Astrocyte of the hippocampus (primary cell): ENCODE data around the gene VOPP1.
A peak's percentile ranks its signal among the peaks of the same experiment; 100 is the strongest.
"Not testable (repeated sequence)": the region's sequence is repeated elsewhere in the genome, so short reads cannot be mapped to it uniquely, and the experiment has no call there.

Source experiments
- DNase-seq: peaks from one replicate; pipeline ENCODE4 v3.0.0; 2011; ENCODE audit warnings: low read depth, low spot score

VOPP1 gene

DNA sequence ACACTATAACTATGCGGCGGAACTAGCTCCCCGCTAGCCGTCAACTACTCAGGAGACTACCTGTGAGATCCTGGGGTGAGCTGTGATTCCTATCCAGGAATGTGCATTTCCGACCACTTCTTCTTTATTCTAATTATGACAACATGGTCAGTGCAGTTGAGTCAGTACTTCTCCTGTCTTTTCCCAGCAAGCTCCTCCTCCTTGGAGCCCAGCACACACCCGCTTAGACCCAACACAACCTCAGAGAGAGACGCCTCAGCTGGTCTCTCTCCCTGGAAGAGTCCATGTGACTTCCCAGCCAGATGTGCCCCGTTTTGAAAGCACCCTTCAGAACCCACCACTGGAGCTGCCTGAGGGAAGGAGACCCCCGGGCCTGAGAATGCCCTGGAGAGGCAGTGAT, 100.7 kb downstream of the VOPP1 start:
- not testable (repeated sequence) for DNase-seq

DNA sequence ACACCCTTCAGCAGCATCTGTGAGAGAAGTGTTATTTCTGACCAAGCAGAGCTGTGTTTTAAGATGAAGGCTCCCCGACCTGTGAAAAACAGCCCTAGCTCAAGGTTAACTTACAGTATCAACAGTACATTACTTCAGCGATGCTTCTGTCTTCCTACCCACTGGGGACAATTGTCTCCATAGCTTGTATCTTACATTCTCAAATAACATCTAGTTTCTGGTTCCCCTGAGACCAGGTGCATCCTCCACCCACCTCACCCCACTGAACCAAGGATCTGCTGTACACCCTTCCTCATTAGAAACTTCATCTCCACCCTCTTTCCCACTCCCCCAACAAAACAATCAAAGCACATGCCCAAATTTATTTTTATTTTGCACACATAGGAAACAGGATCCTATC, 102.0 kb downstream of the VOPP1 start:
- no peak for DNase-seq

DNA sequence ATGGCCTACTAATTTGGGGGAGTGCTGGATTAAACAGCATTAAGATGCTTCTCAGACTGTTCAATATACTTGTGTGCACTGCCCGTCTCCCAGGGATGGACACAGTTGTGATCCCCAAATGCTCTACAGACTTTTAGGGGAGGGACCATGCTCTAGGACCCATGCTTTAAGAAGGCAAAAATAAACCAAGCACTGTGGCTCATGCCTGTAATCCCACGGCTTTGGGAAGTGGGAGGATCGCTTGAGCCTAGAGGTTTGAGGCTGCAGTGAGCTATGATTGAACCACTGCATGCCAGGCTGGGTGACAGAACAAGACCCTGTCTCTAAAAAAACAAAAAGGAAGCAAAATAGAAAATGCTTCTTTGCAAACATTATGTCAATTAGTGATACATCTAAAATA, 102.6 kb downstream of the VOPP1 start:
- DNase-seq, result no peak

DNA sequence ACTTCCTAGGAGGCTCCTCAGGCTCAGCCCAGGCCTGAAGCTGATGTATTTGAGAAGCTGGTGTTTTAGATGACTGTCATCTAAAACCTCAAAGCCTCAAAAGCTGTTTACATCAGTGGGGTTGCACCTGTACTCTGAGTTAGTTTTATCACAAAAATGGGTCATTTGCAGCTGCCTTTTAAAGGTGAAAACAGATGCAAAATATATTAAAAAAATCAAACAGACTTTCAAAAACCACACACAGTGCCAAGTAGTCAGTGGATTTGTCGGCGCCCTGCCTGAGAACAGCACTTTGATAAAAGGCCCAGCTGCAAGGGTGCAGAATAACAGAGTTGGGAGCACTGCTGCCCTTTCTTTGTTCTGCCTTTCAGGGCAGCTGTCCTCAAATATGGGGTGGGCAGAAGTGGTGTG, 103.0 kb downstream of the VOPP1 start:
- DNase-seq, result no peak

DNA sequence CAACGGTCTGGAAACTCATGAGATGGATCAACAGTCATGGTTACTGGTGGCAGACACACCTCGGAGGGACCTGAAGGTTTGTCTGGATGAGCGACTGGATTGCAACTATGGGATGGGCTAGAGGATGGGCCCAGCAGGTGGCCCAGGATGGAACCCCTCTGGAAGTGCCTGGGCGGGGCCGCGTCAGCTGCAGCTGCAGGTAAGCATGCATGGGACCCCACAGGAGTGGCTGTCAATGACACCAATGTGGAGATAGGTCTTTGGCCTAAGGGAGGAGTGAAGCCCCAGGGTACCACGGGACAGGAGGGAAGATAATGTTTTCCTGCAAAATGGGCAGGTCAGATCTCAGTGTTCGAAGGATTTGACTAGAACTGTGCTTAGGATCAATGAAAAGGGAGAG, 103.8 kb downstream of the VOPP1 start:
- DNase-seq, result no peak

DNA sequence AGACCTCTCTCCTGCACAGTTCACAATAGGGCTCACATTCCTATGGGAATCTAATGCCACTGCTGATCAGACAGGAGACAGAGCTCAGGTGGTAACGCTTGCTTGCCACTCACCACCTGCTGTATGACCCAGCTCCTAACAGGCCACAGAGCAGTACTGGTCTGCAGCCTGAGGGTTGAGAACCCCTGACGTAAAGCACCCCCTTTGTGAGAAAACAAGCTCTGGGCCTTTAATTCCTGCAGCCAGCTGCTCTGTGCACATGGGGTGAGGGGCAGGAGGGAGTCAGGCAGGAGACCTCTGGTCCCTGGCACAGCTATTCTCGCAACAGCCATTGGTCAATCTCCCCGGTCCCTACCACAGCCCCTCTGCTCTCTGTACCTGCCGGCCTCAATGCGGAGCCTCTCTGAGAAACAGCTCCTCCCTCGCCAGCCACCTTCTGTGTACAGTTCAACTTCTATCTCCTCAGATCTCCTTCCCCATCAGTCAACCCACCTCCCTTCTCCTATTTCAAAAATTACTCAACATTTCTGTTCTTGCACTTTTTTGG, 105.2 kb downstream of the VOPP1 start:
- no peak for DNase-seq

DNA sequence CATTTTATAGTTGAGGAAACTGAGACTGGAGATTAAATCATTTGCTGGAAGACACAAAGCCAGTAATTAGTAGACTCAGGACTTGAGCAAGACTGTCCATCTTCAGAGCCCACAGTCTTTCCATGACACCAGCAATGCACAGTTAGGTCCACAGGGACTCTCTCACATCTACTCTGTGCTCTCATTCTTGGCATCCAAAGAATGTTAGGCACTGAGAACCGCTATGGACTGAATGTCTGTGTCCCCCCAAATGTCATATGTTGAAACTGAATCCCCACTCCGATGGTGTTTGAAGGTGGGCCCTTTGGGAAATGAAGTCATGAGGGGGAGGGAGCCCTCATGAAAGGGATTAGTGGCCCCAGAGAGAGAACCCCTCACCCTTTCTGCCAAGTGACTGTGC, 106.6 kb downstream of the VOPP1 start:
- no peak for DNase-seq

DNA sequence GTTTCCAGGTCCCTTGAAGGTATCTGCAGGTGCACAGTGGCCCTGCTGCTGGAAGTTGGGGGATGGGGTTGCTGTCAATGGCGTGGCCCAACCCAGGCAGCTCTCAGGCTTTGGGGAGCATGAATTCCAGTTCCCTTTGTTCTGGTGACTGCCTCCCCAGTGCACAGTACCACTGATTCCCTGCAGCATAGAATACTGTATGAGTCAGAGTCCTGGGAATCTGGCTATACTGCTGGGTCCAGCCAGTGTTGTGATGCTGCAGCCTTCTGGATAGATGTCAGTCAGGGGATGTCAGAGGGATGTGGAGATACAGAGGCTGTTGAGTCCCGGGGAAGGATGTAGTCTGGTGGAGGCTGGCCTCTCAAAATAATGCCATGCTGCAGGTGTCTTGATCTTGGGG, 107.9 kb downstream of the VOPP1 start:
- peak; percentile 53 for DNase-seq

DNA sequence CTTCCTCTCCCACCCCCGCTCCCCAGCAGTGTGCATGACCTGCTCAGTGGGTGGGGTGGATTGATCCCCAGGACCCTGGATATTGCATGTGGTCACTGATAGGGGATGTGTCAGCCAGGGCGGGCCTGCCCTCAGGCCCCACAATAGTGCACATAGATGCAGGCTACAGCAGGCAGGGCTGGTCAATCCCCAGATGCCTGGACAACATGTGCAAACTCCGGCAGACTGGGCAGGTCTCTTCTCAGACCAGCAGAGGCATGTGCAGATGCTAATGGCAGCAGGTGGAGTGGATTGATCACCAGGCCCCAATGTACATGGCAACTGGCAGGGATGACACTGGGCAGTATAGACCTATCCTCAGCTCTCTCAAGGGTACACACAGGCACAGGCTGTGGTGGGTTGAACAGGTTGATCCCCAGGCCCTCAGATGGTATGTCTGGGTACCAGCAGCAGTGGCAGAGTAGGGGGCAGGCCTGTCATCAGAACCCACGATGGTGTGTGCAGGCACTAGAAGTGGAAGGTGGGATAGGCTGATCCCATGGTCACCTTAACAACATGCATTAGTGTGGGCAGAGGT, 108.5 kb downstream of the VOPP1 start:
- no peak for DNase-seq

DNA sequence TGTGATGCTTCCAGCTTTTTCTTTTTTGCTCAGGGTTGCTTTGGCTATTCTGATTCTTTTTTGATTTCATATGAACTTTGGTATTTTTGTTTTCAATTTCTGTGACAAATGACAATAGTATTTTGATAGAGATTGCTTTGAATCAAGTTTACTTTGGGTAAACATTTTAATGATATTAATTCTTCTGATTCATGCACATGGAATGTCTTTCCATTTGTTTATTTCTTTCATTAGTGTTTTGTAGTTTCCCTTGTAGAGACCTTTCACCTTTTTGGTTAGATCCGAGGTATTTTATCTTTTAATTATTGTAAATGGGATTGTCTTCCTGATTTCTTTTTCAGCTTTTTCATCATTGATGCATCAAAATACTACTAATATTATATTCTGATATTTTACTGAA, 114.0 kb downstream of the VOPP1 start:
- DNase-seq, result no peak

DNA sequence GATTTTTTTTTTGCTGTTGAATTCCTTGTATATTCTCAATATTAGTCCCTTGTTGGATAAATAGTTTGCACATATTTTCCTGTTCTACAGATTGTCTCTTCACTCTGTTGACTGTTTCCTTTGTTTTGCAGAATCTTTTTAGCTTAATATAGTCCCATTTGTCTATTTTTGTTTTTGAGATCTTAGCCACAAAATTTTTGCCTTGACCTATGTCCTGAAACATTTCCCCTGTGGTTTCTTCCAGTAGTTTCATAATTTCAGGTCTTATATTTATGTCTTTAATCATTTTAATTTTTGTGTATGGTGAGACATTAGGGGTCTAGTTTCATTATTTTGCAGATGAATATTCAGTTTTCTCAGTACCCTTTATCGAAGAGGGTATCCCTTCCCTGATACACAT, 114.5 kb downstream of the VOPP1 start:
- DNase-seq, result no peak

DNA sequence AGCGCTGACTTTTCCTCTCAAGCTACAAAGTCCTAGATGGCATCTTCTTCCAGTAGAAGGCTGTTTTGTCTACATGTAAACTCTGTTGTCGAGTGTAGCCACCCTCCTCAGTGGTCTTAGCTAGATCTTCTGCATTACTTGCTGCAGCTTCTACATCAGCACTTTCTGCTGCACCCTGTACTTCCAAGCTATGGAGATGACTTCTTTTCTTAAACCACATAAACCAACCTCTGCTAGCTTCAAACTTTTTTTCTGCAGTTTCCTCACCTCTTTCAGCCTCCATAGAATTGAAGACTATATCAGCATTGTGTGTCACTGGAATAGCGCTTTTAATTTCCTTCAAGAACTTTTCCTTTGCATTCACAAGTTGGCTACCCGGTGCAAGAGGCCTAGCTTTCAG, 119.3 kb downstream of the VOPP1 start:
- DNase-seq, result no peak

DNA sequence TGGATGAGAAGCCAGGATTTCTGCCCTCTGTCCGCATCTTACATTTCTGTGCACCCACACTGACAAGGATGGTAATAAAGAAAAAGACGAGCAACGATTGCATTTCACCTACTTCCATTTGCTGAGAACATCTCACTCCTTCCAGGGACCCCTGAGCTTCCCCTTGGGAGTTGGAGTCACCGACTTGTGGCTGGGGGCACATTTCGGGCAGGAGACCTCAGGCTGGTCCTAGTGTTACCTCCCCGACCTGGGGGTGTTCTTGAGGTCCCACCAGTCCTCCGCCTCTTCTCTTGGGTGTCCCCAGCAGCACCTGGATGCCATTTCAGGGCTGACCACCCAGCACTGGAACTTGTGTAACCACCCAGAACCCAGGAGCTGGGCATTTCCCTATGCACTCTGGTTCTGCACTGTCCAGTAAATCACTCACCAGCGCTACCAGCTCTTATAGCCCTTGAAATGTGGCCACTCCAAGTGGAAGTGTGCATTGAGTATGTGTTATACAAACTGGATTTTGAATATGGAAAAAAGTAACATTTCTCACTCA, 122.2 kb downstream of the VOPP1 start:
- no peak for DNase-seq

DNA sequence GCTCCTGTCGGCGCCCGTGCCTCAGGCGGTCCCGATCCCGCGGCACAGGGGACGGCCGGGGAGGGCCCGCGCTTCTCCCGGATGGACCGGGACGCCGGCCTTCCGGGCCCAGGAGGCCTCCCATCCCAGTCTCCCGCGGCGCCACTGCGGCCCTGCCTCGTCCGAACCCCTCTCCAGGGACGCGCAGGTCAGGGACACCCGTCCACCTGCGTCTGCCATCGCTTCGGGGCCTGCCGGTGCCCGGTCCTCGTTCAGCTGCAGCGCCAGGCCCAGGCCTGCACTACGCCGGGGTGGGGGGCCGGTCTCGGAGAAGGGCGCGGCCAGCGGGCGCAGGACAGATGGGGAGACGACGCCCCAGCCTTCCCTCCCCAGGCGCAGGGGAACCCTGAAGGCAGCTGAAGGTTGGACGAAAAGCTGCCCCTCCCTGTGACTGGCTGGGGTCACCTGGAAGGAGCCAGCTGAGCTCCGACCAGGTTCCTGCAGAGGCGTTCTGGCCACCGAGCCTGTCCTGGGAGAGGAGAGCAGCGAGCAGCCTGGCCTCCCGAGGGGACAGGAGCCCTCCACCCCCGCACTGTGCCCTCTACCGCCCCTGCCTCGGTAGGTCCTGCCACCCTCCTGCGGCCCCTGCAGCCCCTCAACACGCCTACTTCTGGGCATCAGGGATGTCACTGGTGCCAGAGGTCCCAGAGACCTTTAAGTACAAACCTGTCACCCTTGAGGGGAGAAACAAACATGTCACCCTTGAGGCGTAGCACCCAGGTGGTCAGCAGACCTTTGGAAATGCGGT, 122.9 kb downstream of the VOPP1 start:
- DNase-seq, result no peak

DNA sequence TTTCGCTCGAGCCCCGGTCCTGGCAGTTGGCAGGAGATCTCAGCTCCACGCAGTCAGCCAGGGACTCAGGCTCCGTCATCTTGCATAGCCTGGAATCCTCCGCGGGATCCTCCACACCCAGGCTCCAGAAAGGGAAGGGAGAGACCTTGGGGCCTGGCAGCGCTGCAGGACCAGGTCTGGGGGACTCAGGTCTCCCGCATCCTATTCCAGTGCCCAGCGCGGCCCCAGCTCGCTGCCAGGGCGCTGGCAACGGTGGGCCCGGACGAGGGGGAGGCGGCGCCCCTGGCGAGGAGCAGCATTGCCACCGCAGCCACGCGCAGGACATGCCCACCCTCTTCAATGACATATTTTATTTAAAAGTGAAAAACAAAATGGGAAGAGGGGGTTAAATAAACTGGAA, 123.8 kb downstream of the VOPP1 start:
- DNase-seq, result no peak

DNA sequence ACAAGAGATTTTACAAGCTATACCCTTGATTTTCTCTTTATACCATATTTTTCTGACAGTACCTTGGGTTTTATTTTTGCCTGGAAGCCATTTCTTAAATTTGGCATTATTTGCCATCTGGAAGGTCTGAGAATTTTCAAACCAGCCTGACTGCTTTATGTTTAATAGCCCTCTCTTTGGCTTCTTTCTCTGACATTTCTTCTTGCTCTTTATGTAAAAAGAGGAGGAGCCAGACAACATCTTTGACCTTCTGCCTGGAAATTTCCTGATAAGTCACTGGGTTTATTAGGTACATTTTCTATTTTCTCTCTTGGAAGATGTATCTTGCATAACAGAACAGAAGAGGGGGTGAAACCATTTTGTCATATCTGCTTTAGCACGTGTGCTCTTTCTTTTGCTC, 127.5 kb downstream of the VOPP1 start:
- DNase-seq, result no peak

DNA sequence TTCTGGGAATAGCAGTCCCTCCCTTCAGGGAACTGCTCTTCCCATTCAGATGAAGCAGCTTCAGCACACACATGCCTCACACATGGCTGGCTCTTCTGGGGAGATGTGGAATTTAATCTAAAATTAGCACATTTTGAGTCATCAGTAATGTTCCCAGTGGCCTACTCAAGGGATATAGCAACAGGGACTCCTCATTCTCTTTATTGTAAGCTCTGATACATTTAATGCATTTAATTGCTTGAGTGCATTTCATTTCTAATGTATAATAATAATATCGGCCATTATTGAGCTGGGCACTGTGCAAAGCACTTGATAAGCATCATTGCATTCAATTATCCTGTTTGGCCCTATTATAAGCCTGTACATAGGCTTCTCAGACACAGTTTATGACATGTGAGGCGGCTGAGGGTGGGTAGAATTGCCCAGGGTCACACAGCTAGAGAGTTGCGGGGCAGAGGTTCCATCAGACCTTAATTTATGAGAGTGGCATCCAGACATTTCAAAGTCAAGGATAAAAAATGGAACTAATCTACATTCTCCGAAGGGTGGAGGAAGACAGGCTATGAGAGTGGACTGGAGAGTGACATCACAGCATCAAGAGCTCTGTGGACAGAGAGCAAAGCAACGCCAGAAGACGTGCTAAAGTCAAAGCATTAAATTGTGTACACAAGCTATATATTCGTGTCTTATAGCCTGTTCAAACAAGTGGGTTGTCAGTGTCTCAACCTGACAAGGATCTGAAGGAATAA, 130.4 kb downstream of the VOPP1 start:
- peak; percentile 52 for DNase-seq

DNA sequence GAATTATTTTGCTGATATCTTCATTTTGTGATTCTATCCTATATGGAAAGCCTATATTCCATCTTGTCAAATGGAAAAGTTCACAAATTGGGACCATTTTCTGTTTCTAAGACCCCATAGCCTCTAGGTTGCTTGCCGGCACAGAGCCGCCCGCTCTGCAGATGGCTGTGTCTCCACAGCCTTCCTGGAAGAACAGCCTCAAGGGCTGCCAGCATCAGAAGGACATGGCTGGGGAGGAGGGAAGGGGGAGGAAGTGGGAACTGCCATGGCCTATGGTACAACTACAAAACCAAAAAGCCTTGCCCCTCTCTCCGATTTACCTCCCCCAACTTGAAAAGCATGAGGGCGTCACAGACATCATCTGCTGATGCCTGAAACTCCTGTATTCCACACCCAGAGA, 131.3 kb downstream of the VOPP1 start:
- DNase-seq, result no peak

DNA sequence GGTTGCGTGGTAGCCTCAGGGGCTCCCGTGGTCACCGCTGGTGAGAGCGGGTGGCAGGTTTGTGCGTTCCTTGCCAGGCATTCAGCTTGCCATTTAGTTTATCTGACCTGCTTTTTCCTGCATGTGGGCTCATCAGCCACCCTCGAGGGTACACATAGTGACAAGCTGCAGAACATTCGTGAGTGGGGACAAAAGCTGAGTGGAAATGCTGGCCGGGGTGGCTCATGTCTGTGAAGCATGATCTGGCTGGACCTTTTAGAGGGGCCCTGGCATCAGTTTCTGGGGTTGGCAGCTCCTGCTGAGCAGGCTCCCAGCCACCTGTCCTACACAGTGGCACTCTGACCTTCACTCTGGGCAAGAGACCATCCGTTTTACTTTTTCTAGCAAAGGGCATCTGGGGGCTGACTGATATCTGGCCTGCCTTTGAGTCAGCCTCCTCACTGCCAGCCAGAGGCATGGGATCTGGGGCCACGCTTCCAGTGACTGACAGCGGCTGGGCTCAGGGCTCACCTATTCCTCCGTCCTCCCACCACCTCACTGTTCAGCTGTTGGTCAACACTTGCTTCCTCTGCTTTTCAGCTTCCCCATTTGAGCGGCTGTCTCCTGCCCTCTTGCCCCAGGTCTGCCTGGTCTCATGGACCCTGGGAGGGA, 132.1 kb downstream of the VOPP1 start:
- DNase-seq, result no peak

DNA sequence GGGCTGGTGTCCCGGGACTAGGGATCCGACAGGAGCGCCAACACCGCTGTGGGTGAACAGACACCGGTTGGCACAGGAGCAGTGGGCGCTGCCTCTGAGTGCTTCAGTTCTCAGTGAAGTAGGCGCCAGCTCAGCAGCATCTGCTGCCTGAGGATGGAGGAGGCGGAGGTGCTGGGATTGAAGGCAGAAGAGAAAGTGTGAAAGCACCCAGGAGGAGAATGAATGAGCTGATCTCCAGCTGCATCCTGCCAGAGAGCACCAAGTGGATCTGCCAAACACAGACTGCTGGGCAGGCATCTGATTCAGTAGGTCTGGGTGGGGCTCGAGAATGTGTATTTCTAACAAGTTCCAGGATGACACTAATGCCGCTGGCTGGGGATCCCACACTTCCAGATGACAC, 132.7 kb downstream of the VOPP1 start:
- peak; percentile 33 for DNase-seq

DNA sequence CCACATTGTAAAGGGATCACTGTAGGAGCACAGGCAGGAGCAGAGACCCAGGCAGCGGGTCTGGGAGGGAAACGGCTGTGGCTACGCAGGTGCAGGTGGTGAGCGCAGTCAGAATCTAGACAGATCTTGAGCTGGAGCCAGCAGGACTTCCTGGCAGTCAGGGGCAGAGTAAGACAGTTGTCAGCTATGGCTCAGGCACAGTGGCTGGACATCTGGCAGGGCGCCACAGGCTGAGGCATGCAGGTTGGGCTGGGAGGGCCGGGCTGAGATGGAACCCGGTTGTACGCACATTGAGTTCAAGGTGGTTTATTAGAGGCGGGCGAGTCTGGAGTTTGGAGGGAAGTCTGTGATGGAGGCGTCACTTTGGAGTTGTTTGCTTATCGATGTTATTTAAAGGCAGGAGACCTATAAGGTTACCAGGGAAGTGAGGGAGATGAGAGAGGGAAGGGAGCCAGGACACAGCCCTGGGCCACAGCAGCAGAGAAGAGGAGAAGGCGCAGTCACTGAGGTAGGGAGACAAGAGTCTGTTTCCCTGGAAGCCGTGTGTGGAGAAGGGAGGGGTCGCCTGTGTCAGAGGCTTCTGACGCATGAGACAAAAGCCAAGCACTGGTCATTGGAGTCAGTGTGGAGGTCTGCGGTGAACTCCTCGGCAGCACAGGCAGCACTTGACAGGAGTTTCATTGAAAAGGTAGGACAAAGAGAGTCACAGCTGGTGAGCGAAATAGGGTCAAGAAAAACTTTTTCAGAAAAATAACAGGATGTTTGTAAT, 133.4 kb downstream of the VOPP1 start:
- peak; percentile 59 for DNase-seq
